Heart right ventricle (tissue), 16 donors: ENCODE results near the gene SCAMP1. TPM values are rescaled to one million over a fixed set of nuclear protein-coding genes. Genes with fewer than 3 reads are reported as not detected.

ENCODE experiments used
- ATAC-seq, 8 donors: fragments of 200-7000 bp; cut with Tn5 transposase; one replicate each; pipeline ENCODE4 v1.9.1; 2020; ENCODE audit warnings: mild to moderate bottlenecking in 8 of 8, moderate library complexity in 8 of 8, moderate number of reproducible peaks in 1 of 8
- DNase-seq, 2 donors: peaks; one replicate each; pipeline ENCODE4 v3.0.0-alpha.2; 2020
- H3K27ac ChIP-seq, 10 donors: fragments of 200-600 bp; sonication (generic) in 2 of 10; one replicate each; pipeline versions ENCODE4 v1.5.0 to v1.8.0; 2020 to 2022; ENCODE audit warnings: mild to moderate bottlenecking in 3 of 10
- H3K27me3 ChIP-seq, 7 donors: fragments of 200-600 bp; one replicate each; pipeline ENCODE4 v1.8.0; 2021 to 2022; ENCODE audit warnings: mild to moderate bottlenecking in 2 of 7
- H3K36me3 ChIP-seq, 9 donors: fragments of 200-600 bp; sonication (generic) in 1 of 9; one replicate each; pipeline versions ENCODE4 v1.5.0 to v1.8.0; 2020 to 2022; ENCODE audit warnings: mild to moderate bottlenecking in 2 of 9
- H3K4me1 ChIP-seq, 9 donors: fragments of 200-600 bp; sonication (generic) in 1 of 9; one replicate each; pipeline versions ENCODE4 v1.5.0 to v1.8.0; 2020 to 2022; ENCODE audit warnings: mild to moderate bottlenecking in 4 of 9
- H3K4me3 ChIP-seq, 10 donors: fragments of 200-600 bp; sonication (generic) in 2 of 10; one replicate each; pipeline versions ENCODE4 v1.5.0 to v1.8.0; 2020 to 2022; ENCODE audit warnings: mild to moderate bottlenecking in 7 of 10, moderate library complexity in 2 of 10
- H3K9me3 ChIP-seq, 11 donors: fragments of 200-600 bp in 10 of 11; sonication (generic) in 2 of 11; one replicate each; pipeline versions ENCODE4 v1.5.0 to v1.8.0; 2013 to 2022; ENCODE audit warnings: mild to moderate bottlenecking in 2 of 11, control low read depth in 1 of 11, moderate library complexity in 1 of 11
- CTCF ChIP-seq, 9 donors: fragments of 200-600 bp; sonication (generic) in 2 of 9; IDR thresholded peaks; one replicate each; pipeline versions ENCODE4 v1.5.0 to v1.8.0; 2021 to 2022; ENCODE audit warnings: antibody characterized with exemption in 9 of 9, mild to moderate bottlenecking in 5 of 9, moderate library complexity in 1 of 9
- WGBS, 2 donors: extraction: QIAGEN DNeasy Blood & Tissue Kit; methylation state at CpG; one replicate each; pipeline ENCODE4 v1.1.7; 2013; ENCODE audit warnings: inconsistent platforms in 1 of 2; 5-methylcytosine and 5-hydroxymethylcytosine counted together
- intact Hi-C, 10 donors: fragments of 100-400 bp; cut with DNase I; formaldehyde crosslinking; loops; one replicate each; pipeline versions ENCODE4 v1.11.1 to v1.14.2; 2022
- polyA plus RNA-seq, 2 donors: library from polyadenylated mRNA; stranded (reverse); fragments of 200-250 nt; gene quantifications; one replicate each; pipeline ENCODE4 v1.2.3, GENCODE V29; 2013
- total RNA-seq, 10 donors: library from RNA; stranded (reverse); fragmentation: NEBNext Ultra II Directional in 3 of 10; extraction: Animal tissue kit (Norgen Biotek cat#: 25700) in 3 of 10; gene quantifications; one replicate each; pipeline versions ENCODE4 v1.2.1 to v1.2.4, GENCODE V29; 2021 to 2023
- donor health status: Arrhythmogenic right ventricular cardiomyopathy.
- donor health status: ischemic (EF 13 %, LVEDD 7.1; RV severe dilation, severe dysfunction).
- donor health status: healthy with polysubstance abuse.
- donor health status: DM: no; HTN: yes; CAD: no.
- donor health status: DM: no; HTN: no; CAD: no.
- donor health status: ischemic (EF 25% LVEDD 6.9; RV normal size, moderate dysfunction).
- donor health status: ischemic (EF 25% LVEDD 5.7; RV mildly dilated, moderate dysfunction).
- donor health status: healthy.
- donor health status: DM: yes; HTN: yes; CAD: no.
- donor health status: Ischemic cardiomyopathy.
- donor health status: ischemic (EF 35%, LVEDD 5.7; RV mildly dilated, moderate dysfunction).
- donor health status: nonischemic (EF 11% LVEDD 7.7; RV severe dilation, severe dysfunction).
- donor health status: DM: yes; HTN: yes; CAD: no.
- donor health status: PGD.
- donor health status: ischemic (EF 29% LVEDD 5.4; RV normal size, mild dysfunction).
- donor health status: nonischemic (EF 23%, LVEDD 6.1; RV moderate dilation, normal function).

SCAMP1 gene
- total and polyA plus RNA-seq, 12 donors: 7.9 to 40.4 (median 33.1) TPM

- Histone ChIP-seq H3K27ac (peak overlapping the region in 1 of 10 donors; percentile 32), H3K36me3 (no peaks in the 10 kb centered on the region), H3K9me3 (no peaks in the 10 kb centered on the region), H3K27me3 (no peaks in the 10 kb centered on the region), H3K4me3 (no peak overlapping the region), H3K4me1 (peaks cover 17 to 87% (median 67%) of the 10 kb centered on the region in 9 donors)
- intact Hi-C loops: no loop called here
- ATAC-seq: no peak
- DNase-seq: no peak
- 68% methylated on average over 9 of the region's 9 CpGs for WGBS, 2 donors
- no peak for TF ChIP-seq CTCF (IDR thresholded peaks at IDR 0.05)
Measured at GRCh38 chr5:78501411-78502352, 141.3 kb downstream of the SCAMP1 start.

GRCh38 chr5:78503958-78504653 is 143.7 kb downstream of the SCAMP1 start:
- no peaks in the 10 kb centered on the region for H3K9me3 ChIP-seq
- H3K36me3 ChIP-seq: no peaks in the 10 kb centered on the region
- H3K4me3 ChIP-seq: no peak overlapping the region
- ATAC-seq: peak in 2 of 8 donors; percentile 22 to 25
- intact Hi-C loops: loop anchor here in 1 of 10 donors (2.0 kb wide), 1 partner anchor 37 kb away; no protein-coding TSS in a partner anchor
- no peak for DNase-seq
- WGBS, 2 donors: 74 to 87% methylated on average over 4 of the region's 4 CpGs
- H3K27me3 ChIP-seq: no peaks in the 10 kb centered on the region
- H3K27ac ChIP-seq: peak overlapping the region in 8 of 10 donors; percentile 3 to 76 (median 64)
- H3K4me1 ChIP-seq: peaks cover 11 to 88% (median 46%) of the 10 kb centered on the region in 9 donors
- TF ChIP-seq CTCF (IDR thresholded peaks at IDR 0.05): no peak

DNA sequence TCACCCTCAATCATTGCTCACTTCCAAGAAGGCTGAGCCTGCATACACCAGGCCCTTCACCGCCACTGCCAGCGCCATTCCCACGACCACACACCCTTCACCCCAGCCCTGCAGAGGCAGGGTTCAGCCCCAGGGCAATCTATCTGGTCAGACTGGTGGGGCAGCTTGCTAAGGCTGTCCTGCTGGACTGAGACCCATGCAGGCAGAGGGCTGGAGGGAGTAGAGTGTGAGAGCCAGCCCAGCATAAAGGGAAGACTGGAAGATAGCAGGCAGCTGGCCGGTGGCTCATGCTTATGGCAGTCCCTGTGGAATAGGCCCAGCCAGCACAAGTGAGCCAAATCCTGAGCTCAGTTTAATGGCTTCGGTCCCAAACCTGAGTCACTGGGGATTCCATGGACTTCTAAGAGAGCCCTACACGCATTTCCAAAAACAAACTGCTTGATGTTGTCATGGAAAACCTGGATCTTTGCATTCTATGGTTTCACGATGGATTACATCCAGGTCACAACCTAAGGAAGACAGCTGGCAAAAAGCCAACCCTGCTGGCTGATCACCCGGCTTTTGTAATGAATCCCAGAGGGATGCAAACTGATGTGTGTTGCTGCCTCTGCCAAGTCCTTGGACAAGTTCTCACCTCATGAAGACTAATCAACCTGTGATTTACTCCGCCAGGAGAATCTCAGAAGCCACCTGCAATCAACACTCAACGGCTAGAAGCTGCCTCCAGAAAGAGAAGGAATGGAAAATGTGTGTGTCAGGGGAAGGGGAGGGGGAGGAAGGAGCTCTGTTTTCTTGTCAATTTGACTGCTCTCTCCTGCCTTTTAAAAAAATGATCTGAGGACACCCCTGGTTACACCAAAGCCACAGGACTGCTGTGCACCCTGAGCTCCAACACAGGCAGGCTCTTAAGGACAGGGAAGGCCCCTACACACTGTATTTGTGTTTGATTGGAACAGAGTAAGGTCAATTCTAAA is 144.6 kb downstream of the SCAMP1 start:
- TF ChIP-seq CTCF (IDR thresholded peaks at IDR 0.05): no peak

More for the DNA sequence above, 144.6 kb downstream of the SCAMP1 start:
- Histone ChIP-seq H3K4me1 (peaks cover 19 to 97% (median 51%) of the 10 kb centered on the region in 9 donors), H3K36me3 (no peaks in the 10 kb centered on the region), H3K27ac (peak overlapping the region in 8 of 10 donors; percentile 3 to 76 (median 64)), H3K9me3 (no peaks in the 10 kb centered on the region), H3K4me3 (no peak overlapping the region), H3K27me3 (no peaks in the 10 kb centered on the region)
- intact Hi-C loops: loop anchor here in 1 of 10 donors (2.0 kb wide), 1 partner anchor 38 kb away; no protein-coding TSS in a partner anchor
- DNase-seq (peak; percentile 80 to 95), ATAC-seq (peak; percentile 92 to 98 (median 96))
- WGBS, 2 donors: 11 to 20% methylated on average over 10 of the region's 10 CpGs
